DOHH2 (cell line): Measurements from ENCODE around the gene RCOR1.

Source experiments
- H3F3A ChIP-seq: fragments of 200-600 bp; sonication (generic), shearing (Covaris generic); 2 replicates; pipeline ENCODE4 v1.6.0; 2016; ENCODE audit warnings: antibody characterized with exemption, mild to moderate bottlenecking; ENCODE audit not compliant: control insufficient read depth, insufficient read depth
- H3K27ac ChIP-seq: fragments of 200-600 bp; sonication (generic); 2 replicates; pipeline ENCODE4 v1.5.1; 2014; ENCODE audit warnings: low read depth, mild to moderate bottlenecking, low read length, moderate library complexity
- H3K27me3 ChIP-seq: fragments of 200-600 bp; sonication (generic); 2 replicates; pipeline ENCODE4 v1.6.1; 2014; ENCODE audit warnings: mild to moderate bottlenecking, low read length, mixed read lengths; ENCODE audit not compliant: control insufficient read depth
- H3K36me3 ChIP-seq: fragments of 200-600 bp; sonication (generic); 2 replicates; pipeline ENCODE4 v1.6.1; 2014; ENCODE audit warnings: mild to moderate bottlenecking, low read length, moderate library complexity, mixed read lengths; ENCODE audit not compliant: control insufficient read depth
- H3K4me1 ChIP-seq: fragments of 200-600 bp; sonication (generic); 2 replicates; pipeline ENCODE4 v1.6.1; 2014; ENCODE audit warnings: mild to moderate bottlenecking, low read length, mixed read lengths; ENCODE audit not compliant: control insufficient read depth
- H3K4me2 ChIP-seq: fragments of 200-600 bp; sonication (generic); 2 replicates; pipeline ENCODE4 v1.6.0; 2014; ENCODE audit warnings: mild to moderate bottlenecking, low read length, moderate library complexity
- H3K4me3 ChIP-seq: fragments of 200-600 bp; sonication (generic); 2 replicates; pipeline ENCODE4 v1.5.1; 2014; ENCODE audit warnings: mild to moderate bottlenecking, low read length, mixed read lengths
- H3K79me2 ChIP-seq: fragments of 200-600 bp; sonication (generic); 2 replicates; pipeline ENCODE4 v1.6.1; 2014; ENCODE audit warnings: mild to moderate bottlenecking, low read length, mixed read lengths; ENCODE audit not compliant: control insufficient read depth
- H3K9me2 ChIP-seq: fragments of 200-600 bp; sonication (generic); replicated peaks from 2 replicates; pipeline ENCODE4 v1.6.1; 2014; ENCODE audit warnings: mild to moderate bottlenecking, low read length, mixed read lengths; ENCODE audit not compliant: control insufficient read depth
- H3K9me3 ChIP-seq: fragments of 200-600 bp; sonication (generic); 2 replicates; pipeline ENCODE4 v1.6.1; 2014; ENCODE audit warnings: antibody characterized with exemption, low read length, mixed read lengths; ENCODE audit not compliant: control insufficient read depth, insufficient read depth
- H4K20me1 ChIP-seq: fragments of 200-600 bp; sonication (generic); 2 replicates; pipeline ENCODE4 v1.6.0; 2014; ENCODE audit warnings: low read depth, mild to moderate bottlenecking, antibody characterized with exemption, low read length, moderate library complexity; ENCODE audit not compliant: control insufficient read depth, insufficient read depth
- CTCF ChIP-seq: fragments of 200-600 bp; sonication (generic); IDR thresholded peaks from one replicate; pipeline ENCODE4 v1.5.1; 2014; ENCODE audit warnings: antibody characterized with exemption, mild to moderate bottlenecking, low read depth, low read length; ENCODE audit not compliant: poor library complexity, severe bottlenecking
- EZH2phosphoT487 ChIP-seq: fragments of 200-600 bp; sonication (generic); IDR thresholded peaks from 2 replicates; pipeline ENCODE4 v1.6.1; 2017; ENCODE audit warnings: borderline replicate concordance, mild to moderate bottlenecking, antibody characterized with exemption, low read length, moderate library complexity, mixed read lengths

The RCOR1 gene

GRCh38 chr14:102734436-102734835 is 142.0 kb downstream of the RCOR1 start:
- Histone ChIP-seq H4K20me1 (no peaks in the 10 kb centered on the region), H3K4me2 (no peak overlapping the region), H3K27ac (no peak overlapping the region), H3K36me3 (peaks cover 4% of the 10 kb centered on the region; the same call in 1 of the 2 replicates), H3K27me3 (no peaks in the 10 kb centered on the region), H3F3A (no peaks in the 10 kb centered on the region), H3K79me2 (no peaks in the 10 kb centered on the region), H3K9me2 (no peaks in the 10 kb centered on the region), H3K4me1 (no peaks in the 10 kb centered on the region), H3K9me3 (no peaks in the 10 kb centered on the region; the same call in 1 of the 2 replicates), H3K4me3 (no peak overlapping the region)
- no peak for TF ChIP-seq EZH2phosphoT487

- no peaks in the 10 kb centered on the region for H3K36me3 ChIP-seq
- H3K79me2 ChIP-seq = no peaks in the 10 kb centered on the region
Observed at GRCh38 chr14:102736956-102737355, 144.5 kb downstream of the RCOR1 start.

GRCh38 chr14:102737402-102738372 is 145.2 kb downstream of the RCOR1 start:
- Histone ChIP-seq H3K4me1 (no peaks in the 10 kb centered on the region), H3K79me2 (no peaks in the 10 kb centered on the region), H3K9me2 (no peaks in the 10 kb centered on the region), H3K4me2 (no peak overlapping the region), H3F3A (no peaks in the 10 kb centered on the region), H4K20me1 (no peaks in the 10 kb centered on the region), H3K36me3 (no peaks in the 10 kb centered on the region), H3K4me3 (no peak overlapping the region), H3K27ac (no peak overlapping the region), H3K9me3 (peaks cover 3% of the 10 kb centered on the region; the same call in 1 of the 2 replicates), H3K27me3 (no peaks in the 10 kb centered on the region)
- TF ChIP-seq CTCF (no peak), EZH2phosphoT487 (no peak)

More at GRCh38 chr14:102736956-102737355, 144.5 kb downstream of the RCOR1 start:
- Histone ChIP-seq H3K9me2 (no peaks in the 10 kb centered on the region), H3F3A (no peaks in the 10 kb centered on the region), H3K27ac (no peak overlapping the region), H3K9me3 (peaks cover 3% of the 10 kb centered on the region; the same call in 1 of the 2 replicates), H3K27me3 (no peaks in the 10 kb centered on the region), H3K4me2 (no peak overlapping the region), H3K4me1 (no peaks in the 10 kb centered on the region), H3K4me3 (no peak overlapping the region), H4K20me1 (no peaks in the 10 kb centered on the region)
- TF ChIP-seq EZH2phosphoT487 (no peak), CTCF (no peak)
